HepG2 (cell line): ENCODE results near the gene SNRPD3. TPM values are rescaled to one million over a fixed set of nuclear protein-coding genes. Genes with fewer than 3 reads are reported as not detected.
A peak's percentile ranks its signal among the peaks of the same experiment; 100 is the strongest.

Source experiments
- ATAC-seq: fragments of 200-7000 bp; cut with Tn5 transposase; 3 replicates; pipeline ENCODE4 v1.9.1; 2020; ENCODE audit warnings: mild to moderate bottlenecking, moderate library complexity
- BruUV-seq: library from RNA; stranded (reverse); fragments of 400-500 nt; replicated peaks from 2 replicates; lab custom pipeline; 2021; lab: Mats Ljungman, UMichigan
- CTCF ChIA-PET: fragments of 300-600 bp; formaldehyde crosslinking; extraction: SDS; loops from one replicate; lab custom pipeline; 2021; ENCODE audit warnings: low total read pairs, inconsistent platforms, low intra/inter-chr PET ratio; lab: Yijun Ruan, JAX
- POLR2A ChIA-PET: fragments of 350-600 bp; sonication (Branson Sonifier 250); formaldehyde crosslinking; loops from one replicate; lab custom pipeline; 2020; ENCODE audit warnings: antibody characterized with exemption, inconsistent platforms; lab: Yijun Ruan, JAX
- DNase-seq: peaks from one replicate; pipeline ENCODE4 v3.0.0-alpha.2; 2015; ENCODE audit warnings: low spot score
- FAIRE-seq: peaks from 3 replicates; lab custom pipeline; 2011; peaks lifted over from hg19 to GRCh38; lab: Jason Lieb, UNC
- H2AFZ ChIP-seq: one replicate; pipeline ENCODE4 v1.6.1; 2011; ENCODE audit warnings: low read length, inconsistent platforms
- H3K27ac ChIP-seq: fragments of 300-600 bp; 3 replicates; pipeline ENCODE4 v1.8.0; 2011; ENCODE audit warnings: mixed run types, mild to moderate bottlenecking, mixed read lengths, low read length, inconsistent platforms; ENCODE audit not compliant: insufficient read depth; ENCODE audit errors: extremely low read length
- H3K27me3 ChIP-seq, 2 experiments: fragments of 200-600 bp in 1 of 2; 2 replicates in 1 of 2; 3 replicates in 1 of 2; pipeline versions ENCODE4 v1.6.0 to v1.8.0; 2011; ENCODE audit warnings: low read length in 2 of 2, mild to moderate bottlenecking in 2 of 2, moderate library complexity in 2 of 2, inconsistent platforms in 1 of 2; ENCODE audit not compliant: insufficient read depth in 2 of 2, control insufficient read depth in 1 of 2
- H3K36me3 ChIP-seq, 2 experiments: fragments of 200-600 bp in 1 of 2; replicated peaks in 1 of 2; 2 replicates in 1 of 2; 3 replicates in 1 of 2; pipeline versions ENCODE4 v1.5.1 to v1.8.0; 2011; ENCODE audit warnings: low read length in 2 of 2, inconsistent platforms in 1 of 2; ENCODE audit not compliant: insufficient read depth in 2 of 2, control insufficient read depth in 1 of 2
- H3K4me1 ChIP-seq: 2 replicates; pipeline ENCODE4 v1.5.1; 2012; ENCODE audit warnings: low read length, inconsistent platforms; ENCODE audit not compliant: insufficient read depth
- H3K4me2 ChIP-seq: 2 replicates; pipeline ENCODE4 v1.6.0; 2011; ENCODE audit warnings: low read depth, low read length, inconsistent platforms
- H3K4me3 ChIP-seq, 3 experiments: fragments of 200-600 bp in 1 of 3; sonication (generic), shearing (Covaris generic) in 1 of 3; replicated peaks in 1 of 3; 2 replicates each; pipeline ENCODE4 v1.5.1; 2011 to 2016; ENCODE audit warnings: low read length in 3 of 3, inconsistent platforms in 2 of 3, low read depth in 2 of 3, mild to moderate bottlenecking in 2 of 3, control low read depth in 1 of 3, mixed read lengths in 1 of 3; ENCODE audit not compliant: insufficient read depth in 1 of 3
- H3K79me2 ChIP-seq: one replicate; pipeline ENCODE4 v1.6.1; 2011; ENCODE audit warnings: low read length, inconsistent platforms; ENCODE audit not compliant: insufficient read depth
- H3K9ac ChIP-seq: 2 replicates; pipeline ENCODE4 v1.6.0; 2011; ENCODE audit warnings: mild to moderate bottlenecking, low read depth, low read length, inconsistent platforms; ENCODE audit not compliant: insufficient read depth
- H3K9me3 ChIP-seq: 2 replicates; pipeline ENCODE4 v1.5.1; 2012; ENCODE audit warnings: mild to moderate bottlenecking, low read length
- H4K20me1 ChIP-seq: 2 replicates; pipeline ENCODE4 v1.6.0; 2011; ENCODE audit warnings: inconsistent platforms, mild to moderate bottlenecking, low read length, moderate library complexity; ENCODE audit not compliant: insufficient read depth
- CEBPZ ChIP-seq: IDR thresholded peaks from 2 replicates; pipeline ENCODE4 v1.6.1; 2012; ENCODE audit warnings: low read length, improper control_type of control experiment
- DR1 ChIP-seq: sonication (generic); formaldehyde crosslinking; IDR thresholded peaks from 2 replicates; pipeline ENCODE4 v1.8.0; 2021; ENCODE audit warnings: mild to moderate bottlenecking, missing genetic modification reagents, inconsistent platforms
- HDAC1 ChIP-seq: sonication (generic); formaldehyde crosslinking; IDR thresholded peaks from 2 replicates; pipeline ENCODE4 v1.5.1; 2020; ENCODE audit warnings: mild to moderate bottlenecking, missing genetic modification reagents
- MAFF ChIP-seq: IDR thresholded peaks from 2 replicates; pipeline ENCODE4 v1.6.1; 2011; ENCODE audit warnings: low read depth, low read length, improper control_type of control experiment
- POLR2G ChIP-seq: fragments of 200-400 bp; formaldehyde crosslinking; IDR thresholded peaks from 2 replicates; pipeline ENCODE4 v1.6.1; 2018; ENCODE audit warnings: mild to moderate bottlenecking, low read depth, low read length, moderate library complexity
- RAD51 ChIP-seq: fragments of 450-650 bp; IDR thresholded peaks from 2 replicates; pipeline ENCODE4 v1.6.1; 2016; ENCODE audit warnings: borderline replicate concordance
- STAT5B ChIP-seq: sonication (generic); formaldehyde crosslinking; IDR thresholded peaks from 2 replicates; pipeline ENCODE4 v1.4.0; 2020; ENCODE audit warnings: missing genetic modification reagents
- XBP1 ChIP-seq: sonication (generic); formaldehyde crosslinking; IDR thresholded peaks from 2 replicates; pipeline ENCODE4 v1.5.0; 2020; ENCODE audit warnings: missing genetic modification reagents
- ZBTB43 ChIP-seq: sonication (generic); formaldehyde crosslinking; conservative IDR thresholded peaks from 2 replicates; pipeline ENCODE4 v1.4.0; 2020; ENCODE audit warnings: missing genetic modification reagents
- ZNF17 ChIP-seq: sonication (generic); formaldehyde crosslinking; IDR thresholded peaks from 2 replicates; pipeline ENCODE4 v1.5.0; 2020; ENCODE audit warnings: mild to moderate bottlenecking, missing genetic modification reagents
- ZNF225 ChIP-seq: sonication (generic); formaldehyde crosslinking; IDR thresholded peaks from 2 replicates; pipeline ENCODE4 v1.4.0; 2020; ENCODE audit warnings: mild to moderate bottlenecking, missing genetic modification reagents
- ZNF83 ChIP-seq: sonication (generic); formaldehyde crosslinking; IDR thresholded peaks from 2 replicates; pipeline ENCODE4 v1.4.0; 2020; ENCODE audit warnings: missing genetic modification reagents, mild to moderate bottlenecking, borderline replicate concordance
- whole genome bisulfite sequencing: methylation state at CpG from one replicate; pipeline ENCODE4 v1.1.6; 2017; ENCODE audit warnings: low lambda C conversion rate; 5-methylcytosine and 5-hydroxymethylcytosine counted together
- in situ Hi-C: cut with HindIII; loops from 2 replicates; pipeline ENCODE4 v1.10.0; 2017; ENCODE audit warnings: low pct_unique_long_range_greater_than_20kb; ENCODE audit not compliant: extremely low pct_ligation_motif_present
- intact Hi-C: fragments of 100-400 bp; cut with micrococcal nuclease; formaldehyde crosslinking; loops from one replicate; pipeline ENCODE4 v1.10.0; 2022; ENCODE audit not compliant: unreplicated experiment
- polyA plus RNA-seq, 8 experiments: library from polyadenylated mRNA; depleted of rRNA in 3 of 8; stranded (reverse) in 7 of 8; unstranded in 1 of 8; fragments of >200 nt; fragmentation: Illumina TruSeq in 4 of 8; extraction: Trizol in 4 of 8; gene quantifications; 2 replicates each; pipeline versions ENCODE4 v1.2.1 to v1.2.3, GENCODE V29; 2011 to 2016; ENCODE audit warnings: low read depth in 4 of 8, missing spikeins in 1 of 8, mixed read lengths in 1 of 8; ENCODE audit not compliant: insufficient read depth in 1 of 8
- total RNA-seq, 5 experiments: library from RNA; depleted of rRNA; stranded (reverse); fragments of >200 nt; fragmentation: Illumina TruSeq; extraction: Trizol; gene quantifications; 2 replicates each; pipeline ENCODE4 v1.2.3, GENCODE V29; 2016; ENCODE audit warnings: low read depth in 1 of 5

The SNRPD3 gene
- total and polyA plus RNA-seq, 2 of the 13 experiments (the other 11 are each of a cell fraction or from before 2014, with no cell fraction given) = 110 to 209 TPM

GRCh38 chr22:24576778-24577177, 21.0 kb downstream of the SNRPD3 start:
- Histone ChIP-seq H3K4me3 (no peak overlapping the region), H4K20me1 (no peaks in the 10 kb centered on the region), H3K36me3 (peaks cover 12 to 26% of the 10 kb centered on the region in 2 experiments), H3K4me2 (no peak overlapping the region), H3K9me3 (no peaks in the 10 kb centered on the region), H2AFZ (no peak overlapping the region), H3K9ac (peak overlapping the region; percentile 47; the same call in 1 of the 2 replicates), H3K27ac (peak overlapping the region; percentile 97), H3K27me3 (no peaks in the 10 kb centered on the region), H3K79me2 (no peaks in the 10 kb centered on the region), H3K4me1 (peaks cover 76% of the 10 kb centered on the region)
- no peak for TF ChIP-seq ZNF83 (CRISPR knock-in tag)
- TF ChIP-seq XBP1 = no peak
- no peak for ATAC-seq
- in situ Hi-C loops = no loop called here
- CTCF ChIA-PET = no interaction called here
- intact Hi-C loops = no loop called here
- POLR2A ChIA-PET = interaction anchor here (1.0 to 6.5 kb wide), 7 partner anchors 9 to 27 kb away, joined by 4 to 138 read pairs (median 27); partner anchors contain the start of genes GUCD1, LRRC75B and SNRPD3
- no peak for FAIRE-seq
- no TSS peak for BruUV-seq
- WGBS = 38% methylated on average over 1 of the region's 1 CpG
- DNase-seq = no peak

GRCh38 chr22:24578355-24579257, 22.8 kb downstream of the SNRPD3 start:
- ATAC-seq (peak; percentile 74), DNase-seq (peak; percentile 98), FAIRE-seq (peak; percentile 98)
- Histone ChIP-seq H3K79me2 (no peaks in the 10 kb centered on the region), H3K4me1 (peaks cover 78% of the 10 kb centered on the region), H3K36me3 (peaks cover 4 to 14% of the 10 kb centered on the region in 2 experiments), H3K27ac (peak overlapping the region; percentile 97), H3K9me3 (no peaks in the 10 kb centered on the region), H3K27me3 (no peaks in the 10 kb centered on the region), H3K4me3 (peak overlapping the region in 2 of 3 experiments; percentile 6 to 37; a peak in 1 of 6 replicates), H3K9ac (peak overlapping the region; percentile 68), H4K20me1 (no peaks in the 10 kb centered on the region), H3K4me2 (peak overlapping the region; percentile 84), H2AFZ (no peak overlapping the region)
- BruUV-seq = TSS peak; percentile 93
- POLR2A ChIA-PET = interaction anchor here (0.7 to 6.5 kb wide), 11 partner anchors 9 to 72 kb away, joined by 3 to 138 read pairs (median 17); partner anchors contain the start of genes GGT1, GUCD1, LRRC75B and SNRPD3
- intact Hi-C loops = loop anchor here (2.0 kb wide), 1 partner anchor 14 kb away; no protein-coding TSS in a partner anchor
- in situ Hi-C loops = no loop called here
- CTCF ChIA-PET = no interaction called here
- WGBS = 8% methylated on average over 8 of the region's 8 CpGs
- peak; percentile 75 for TF ChIP-seq POLR2G
- no peak for TF ChIP-seq RAD51
- TF ChIP-seq ZBTB43 (CRISPR knock-in tag) = 0 out of 2 replicates have a peak, but pooled peaks have one; percentile 4
- TF ChIP-seq ZNF225 (CRISPR knock-in tag) = no peak
- peak; percentile 38; the same call in 1 of the 2 replicates for TF ChIP-seq HDAC1 (CRISPR knock-in tag)
- TF ChIP-seq CEBPZ = no peak
- TF ChIP-seq ZNF17 (CRISPR knock-in tag) = no peak
- no peak for TF ChIP-seq STAT5B (CRISPR knock-in tag)
- TF ChIP-seq DR1 (CRISPR knock-in tag) = no peak
- no peak for TF ChIP-seq MAFF
